Stomach (tissue), 4 donors: Measurements from ENCODE around the gene GALNT2.

ENCODE experiments used
- CTCF ChIP-seq, 7 experiments: fragments of 450-650 bp in 4 of 7; fragments of 200-600 bp in 3 of 7; sonication (generic) in 3 of 7; IDR thresholded peaks; one replicate each; pipeline ENCODE4 v1.5.1; 2016 to 2019; ENCODE audit warnings: antibody characterized with exemption in 7 of 7, control low read depth in 2 of 7, mild to moderate bottlenecking in 1 of 7
- POLR2A ChIP-seq, 4 donors: fragments of 450-650 bp; IDR thresholded peaks; one replicate each; pipeline ENCODE4 v1.6.1; 2016; ENCODE audit warnings: antibody characterized with exemption in 4 of 4, control low read depth in 2 of 4, mild to moderate bottlenecking in 1 of 4, moderate library complexity in 1 of 4
- POLR2AphosphoS5 ChIP-seq, 3 donors: sonication (generic); formaldehyde crosslinking; IDR thresholded peaks; one replicate each; pipeline ENCODE4 v1.6.1; 2016; ENCODE audit warnings: antibody characterized with exemption in 3 of 3

GRCh38 chr1:230090194-230090711 is 23.2 kb downstream of the GALNT2 start:
- no peak for TF ChIP-seq POLR2A (IDR thresholded peaks at IDR 0.05)
- TF ChIP-seq CTCF (IDR thresholded peaks at IDR 0.05), result no peak
- TF ChIP-seq POLR2AphosphoS5 (IDR thresholded peaks at IDR 0.05), result no peak
